D721Med (cell line): ENCODE measurements around the gene MYO1B.

Experiments
- DNase-seq: peaks from one replicate; pipeline ENCODE4 v3.0.0; 2011; ENCODE audit warnings: low spot score; ENCODE audit not compliant: insufficient read length
- FAIRE-seq: peaks from 2 replicates; lab custom pipeline; 2011; peaks lifted over from hg19 to GRCh38; lab: Jason Lieb, UNC
- CTCF ChIP-seq: IDR thresholded peaks from 2 replicates; pipeline ENCODE4 v1.5.1; 2012; ENCODE audit warnings: mild to moderate bottlenecking, control low read depth; ENCODE audit not compliant: insufficient read depth; ENCODE audit errors: missing control alignments

MYO1B gene

GRCh38 chr2:191233533-191233932 is 11.7 kb upstream of the MYO1B start:
- DNase-seq (no peak), FAIRE-seq (no peak)
- TF ChIP-seq CTCF, result no peak

- FAIRE-seq, result no peak
- no peak for TF ChIP-seq CTCF
- DNase-seq, result no peak
Measured at GRCh38 chr2:191234376-191234775, 10.8 kb upstream of the MYO1B start.

- no peak for DNase-seq
- FAIRE-seq, result no peak
- TF ChIP-seq CTCF, result no peak
Measured at GRCh38 chr2:191240871-191241270, 4.3 kb upstream of the MYO1B start.

GRCh38 chr2:191241418-191241817 is 3.8 kb upstream of the MYO1B start:
- no peak for TF ChIP-seq CTCF
- DNase-seq (no peak), FAIRE-seq (no peak)

- FAIRE-seq (no peak), DNase-seq (no peak)
- no peak for TF ChIP-seq CTCF
Measured at GRCh38 chr2:191243154-191243553, 2.0 kb upstream of the MYO1B start.

GRCh38 chr2:191244350-191244749 is 854 bp upstream of the MYO1B start:
- no peak for DNase-seq
- no peak for FAIRE-seq
- TF ChIP-seq CTCF, result no peak

GRCh38 chr2:191245869-191246531 is 796 bp downstream of the MYO1B start:
- TF ChIP-seq CTCF, result no peak
- DNase-seq (no peak), FAIRE-seq (no peak)
